CD4-positive, alpha-beta T cell (primary cell): Measurements from ENCODE around the gene GRB14. TPM values are rescaled to one million over a fixed set of nuclear protein-coding genes. Genes with fewer than 3 reads are reported as not detected.

ENCODE experiments used
- ATAC-seq: fragments of 200-7000 bp; cut with Tn5 transposase; one replicate; pipeline ENCODE4 v1.10.0; 2022; ENCODE audit warnings: mild to moderate bottlenecking; ENCODE audit not compliant: poor library complexity
- CTCF ChIA-PET: fragments of 350-600 bp; sonication (Branson Sonifier 250); formaldehyde crosslinking; loops from one replicate; lab custom pipeline; 2021; ENCODE audit warnings: antibody characterized with exemption, inconsistent platforms; lab: Charles Lee
- POLR2A ChIA-PET: fragments of 350-600 bp; sonication (Branson Sonifier 250); formaldehyde crosslinking; loops from one replicate; lab custom pipeline; 2021; ENCODE audit warnings: antibody characterized with exemption, inconsistent platforms; lab: Charles Lee
- DNase-seq, 14 experiments: peaks; one replicate each; pipeline ENCODE4 v3.0.0-alpha.2; 2013 to 2020; ENCODE audit warnings: mixed read lengths in 2 of 14
- H3K27ac ChIP-seq, 2 donors: one replicate each; pipeline versions ENCODE4 v1.5.1 to v1.7.0; 2013; ENCODE audit warnings: low read length in 2 of 2, low read depth in 1 of 2, mild to moderate bottlenecking in 1 of 2
- H3K27me3 ChIP-seq, 2 experiments: 1 replicate in 1 of 2; 2 replicates in 1 of 2; pipeline versions ENCODE4 v1.6.1 to v1.7.0; 2013; ENCODE audit warnings: low read length in 2 of 2, control low read depth in 1 of 2, mild to moderate bottlenecking in 1 of 2, moderate library complexity in 1 of 2; ENCODE audit not compliant: insufficient read depth in 2 of 2, control insufficient read depth in 1 of 2
- H3K36me3 ChIP-seq: one replicate; pipeline ENCODE4 v1.6.1; 2013; ENCODE audit warnings: low read length, control low read depth; ENCODE audit not compliant: insufficient read depth
- H3K4me1 ChIP-seq: one replicate; pipeline ENCODE4 v1.6.1; 2013; ENCODE audit warnings: low read length, control low read depth; ENCODE audit not compliant: insufficient read depth
- H3K4me3 ChIP-seq: one replicate; pipeline ENCODE4 v1.5.1; 2013; ENCODE audit warnings: mild to moderate bottlenecking, low read length, moderate library complexity
- H3K9me3 ChIP-seq, 2 experiments: 1 replicate in 1 of 2; 2 replicates in 1 of 2; pipeline versions ENCODE4 v1.6.1 to v1.7.0; 2013; ENCODE audit warnings: low read length in 2 of 2, mild to moderate bottlenecking in 2 of 2, control low read depth in 1 of 2, moderate library complexity in 1 of 2; ENCODE audit not compliant: control insufficient read depth in 1 of 2, insufficient read depth in 1 of 2
- H3K27ac Mint-ChIP-seq: one replicate; pipeline ENCODE4 v1.8.0; 2020; ENCODE audit warnings: mixed read lengths
- H3K27me3 Mint-ChIP-seq: one replicate; pipeline ENCODE4 v1.8.0; 2021; ENCODE audit warnings: mixed read lengths
- H3K36me3 Mint-ChIP-seq: one replicate; pipeline ENCODE4 v1.8.0; 2021; ENCODE audit warnings: low read depth, mixed read lengths
- H3K4me1 Mint-ChIP-seq: one replicate; pipeline ENCODE4 v1.8.0; 2021; ENCODE audit warnings: low read depth, mixed read lengths
- H3K4me3 Mint-ChIP-seq: one replicate; pipeline ENCODE4 v1.8.0; 2020; ENCODE audit warnings: mild to moderate bottlenecking, mixed read lengths
- H3K9me3 Mint-ChIP-seq: one replicate; pipeline ENCODE4 v1.8.0; 2020; ENCODE audit warnings: mixed read lengths
- CTCF ChIP-seq: fragments of 200-600 bp; IDR thresholded peaks from one replicate; pipeline ENCODE4 v1.8.0; 2022; ENCODE audit warnings: antibody characterized with exemption, mild to moderate bottlenecking
- intact Hi-C, 2 experiments: fragments of 100-400 bp; cut with DNase I in 1 of 2; cut with micrococcal nuclease in 1 of 2; formaldehyde crosslinking; loops; one replicate each; pipeline versions ENCODE4 v1.15.1 to v1.9.0; 2023 to 2025; cut with DNase I, micrococcal nuclease
- total RNA-seq, 174 experiments: library from RNA in 2 of 174; stranded (reverse) in 2 of 174; gene quantifications; one replicate each; pipeline ENCODE4 v1.2.3 and lab custom pipeline; 2021 to 2026

Gene GRB14
- total RNA-seq, 2 experiments from 2014 or later: not detected

GRCh38 chr2:164561991-164562390, 59.3 kb downstream of the GRB14 start:
- DNase-seq: no peak
- Mint-ChIP-seq H3K36me3 (no peaks in the 10 kb centered on the region), H3K4me1 (no peaks in the 10 kb centered on the region), H3K27me3 (no peaks in the 10 kb centered on the region), H3K9me3 (no peaks in the 10 kb centered on the region), H3K4me3 (no peak overlapping the region), H3K27ac (no peak overlapping the region)
- Histone ChIP-seq H3K36me3 (no peaks in the 10 kb centered on the region), H3K4me1 (no peaks in the 10 kb centered on the region), H3K27ac (no peak overlapping the region), H3K27me3 (no peaks in the 10 kb centered on the region), H3K4me3 (no peak overlapping the region), H3K9me3 (no peaks in the 10 kb centered on the region)
- intact Hi-C loops: no loop called here
- ChIA-PET POLR2A (no interaction called here), CTCF (no interaction called here)
- ATAC-seq: no peak
- no peak for TF ChIP-seq CTCF

- H3K27me3 Mint-ChIP-seq: no peaks in the 10 kb centered on the region
- Histone ChIP-seq H3K36me3 (no peaks in the 10 kb centered on the region), H3K4me1 (no peaks in the 10 kb centered on the region), H3K4me3 (no peak overlapping the region), H3K27ac (no peak overlapping the region), H3K27me3 (no peaks in the 10 kb centered on the region), H3K9me3 (no peaks in the 10 kb centered on the region)
- CTCF ChIA-PET: no interaction called here
- H3K9me3 Mint-ChIP-seq: no peaks in the 10 kb centered on the region
- H3K4me1 Mint-ChIP-seq: no peaks in the 10 kb centered on the region
- H3K36me3 Mint-ChIP-seq: no peaks in the 10 kb centered on the region
- no peak overlapping the region for H3K27ac Mint-ChIP-seq
- ATAC-seq (no peak), DNase-seq (no peak)
- no peak overlapping the region for H3K4me3 Mint-ChIP-seq
- TF ChIP-seq CTCF: no peak
- intact Hi-C loops: no loop called here
- POLR2A ChIA-PET: no interaction called here
Measured at GRCh38 chr2:164561416-164561815, 59.9 kb downstream of the GRB14 start.

GRCh38 chr2:164560902-164561301, 60.4 kb downstream of the GRB14 start:
- H3K36me3 ChIP-seq: no peaks in the 10 kb centered on the region
- no peaks in the 10 kb centered on the region for H3K9me3 Mint-ChIP-seq
- TF ChIP-seq CTCF: no peak
- H3K4me1 Mint-ChIP-seq: no peaks in the 10 kb centered on the region
- H3K27ac ChIP-seq: no peak overlapping the region
- no peaks in the 10 kb centered on the region for H3K27me3 Mint-ChIP-seq
- no peak overlapping the region for H3K4me3 Mint-ChIP-seq
- no peaks in the 10 kb centered on the region for H3K9me3 ChIP-seq
- CTCF ChIA-PET: no interaction called here
- H3K4me3 ChIP-seq: no peak overlapping the region
- no peaks in the 10 kb centered on the region for H3K4me1 ChIP-seq
- no peaks in the 10 kb centered on the region for H3K36me3 Mint-ChIP-seq
- POLR2A ChIA-PET: no interaction called here
- no peaks in the 10 kb centered on the region for H3K27me3 ChIP-seq
- DNase-seq (no peak), ATAC-seq (no peak)
- H3K27ac Mint-ChIP-seq: no peak overlapping the region
- intact Hi-C loops: no loop called here
